GM21360 (cell line): ENCODE measurements around the gene AURKA.
"Not testable (repeated sequence)": the region's sequence is repeated elsewhere in the genome, so short reads cannot be mapped to it uniquely, and the experiment has no call there.

Source experiments
- ATAC-seq: cut with Tn5 transposase; IDR thresholded peaks from one replicate; pipeline ENCODE4 v1.9.1; 2021; ENCODE audit warnings: mild to moderate bottlenecking, moderate library complexity; ENCODE audit not compliant: unreplicated experiment

Gene AURKA

DNA sequence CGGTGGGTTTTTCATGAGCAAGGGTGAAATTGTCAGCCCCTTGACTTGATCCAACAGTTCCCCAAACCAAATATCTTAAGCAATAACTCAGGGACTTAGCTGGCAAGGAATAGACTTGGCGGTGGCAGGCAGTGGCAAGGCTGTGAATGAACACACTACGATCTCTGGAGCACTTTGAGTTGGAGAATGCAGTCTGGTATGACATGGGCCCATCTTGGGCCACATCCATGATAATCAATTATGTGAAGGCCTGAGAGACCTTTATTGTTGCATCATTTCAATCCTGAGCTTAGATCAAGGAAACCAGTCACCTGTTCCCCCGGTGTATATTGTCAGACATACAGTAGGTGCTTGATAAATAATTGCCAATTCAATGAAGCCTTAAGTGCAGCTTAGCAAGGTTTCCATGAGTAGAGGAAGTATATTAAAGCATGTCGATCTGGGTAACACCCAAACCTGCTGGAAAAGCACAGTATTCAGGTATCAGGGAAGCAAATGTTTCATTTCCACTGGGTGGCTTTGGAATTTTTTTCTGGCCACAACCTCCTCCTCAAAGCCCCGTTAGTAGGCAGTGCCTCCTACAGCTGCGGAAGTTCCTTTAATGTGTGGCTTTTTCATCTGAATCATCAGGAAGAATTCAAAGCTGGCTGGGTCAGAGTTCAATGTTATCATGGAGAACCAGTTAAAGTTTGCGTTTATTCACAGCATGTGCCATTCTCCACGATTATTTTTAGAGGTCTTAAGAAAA is 30.2 kb upstream of the AURKA start:
- ATAC-seq, result no peak

DNA sequence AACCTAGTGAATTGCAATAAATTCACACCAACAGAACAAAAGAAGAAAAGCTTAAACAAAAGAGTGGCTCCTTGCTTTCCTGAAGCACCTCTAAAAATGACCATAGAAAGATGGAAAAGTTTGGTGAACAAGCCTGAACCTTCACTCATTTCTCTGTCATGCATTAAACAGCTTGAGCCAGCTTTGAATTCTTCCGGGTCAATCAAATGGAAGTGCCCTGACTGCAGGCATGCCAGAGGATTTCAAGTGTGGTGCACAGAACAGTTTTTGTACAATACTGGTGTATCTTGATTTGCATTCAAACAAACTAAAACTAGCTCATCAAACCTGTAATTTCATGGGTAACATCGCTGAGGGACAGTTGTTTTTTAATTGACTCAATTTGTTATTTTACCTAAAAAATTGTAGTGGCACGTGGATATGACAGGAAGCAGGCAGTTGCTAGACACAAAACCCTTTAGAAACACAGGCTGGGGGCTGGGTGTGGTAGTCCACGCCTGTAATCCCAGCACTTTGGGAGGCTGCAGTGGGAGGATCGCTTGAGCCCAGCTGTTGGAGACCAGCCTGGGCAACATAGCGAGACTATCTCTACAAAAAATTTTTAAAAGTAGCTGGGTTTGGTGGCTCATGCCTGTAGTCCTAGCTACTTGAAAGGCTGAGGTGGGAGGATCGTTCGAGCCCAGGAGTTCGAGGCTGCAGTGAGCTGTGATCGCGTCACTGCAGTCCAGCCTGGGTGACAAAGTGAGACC is 29.1 kb upstream of the AURKA start:
- ATAC-seq, result no peak

DNA sequence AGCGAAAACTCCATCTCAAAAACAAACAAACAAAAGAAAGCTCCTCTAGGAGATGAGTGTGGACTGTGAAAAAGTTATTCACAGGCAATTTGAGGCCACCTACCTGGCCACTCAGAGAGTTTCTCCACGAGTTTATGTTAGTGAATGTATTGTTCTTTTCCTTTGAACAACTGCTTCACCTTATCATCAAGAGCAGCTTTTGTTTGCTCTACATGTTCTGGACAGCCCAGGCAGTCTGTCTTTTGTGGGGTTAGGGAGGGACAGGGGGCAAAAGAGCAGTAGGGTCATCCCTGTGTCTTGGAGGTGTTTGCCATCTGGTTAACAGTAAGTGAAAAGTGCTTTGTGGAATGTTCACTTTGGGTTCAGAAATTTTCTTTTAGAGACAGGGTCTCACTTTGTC is 28.0 kb upstream of the AURKA start:
- no peak for ATAC-seq

DNA sequence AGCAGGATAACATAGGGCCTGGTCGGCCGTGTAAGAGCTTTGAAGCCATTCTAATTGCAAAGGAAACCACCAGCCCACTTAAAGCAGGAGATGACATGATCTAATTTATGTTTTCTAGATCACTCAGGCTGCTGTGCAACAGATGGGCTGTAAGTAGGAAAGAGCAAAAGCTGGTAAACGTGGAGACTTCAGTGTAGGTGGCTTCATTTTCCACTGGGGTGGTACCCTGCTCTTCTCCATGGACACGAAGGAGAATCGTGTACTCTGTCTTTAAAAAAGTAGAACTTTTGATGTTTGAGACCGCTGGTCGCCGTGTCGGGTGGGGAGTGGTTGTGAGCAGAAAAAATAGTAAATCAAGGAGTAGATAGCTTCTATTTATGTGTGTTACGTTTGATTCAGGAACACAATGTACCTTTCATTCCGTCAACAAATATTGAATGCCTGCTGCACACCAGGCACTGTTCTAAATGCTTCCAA is 26.4 kb upstream of the AURKA start:
- no peak for ATAC-seq

DNA sequence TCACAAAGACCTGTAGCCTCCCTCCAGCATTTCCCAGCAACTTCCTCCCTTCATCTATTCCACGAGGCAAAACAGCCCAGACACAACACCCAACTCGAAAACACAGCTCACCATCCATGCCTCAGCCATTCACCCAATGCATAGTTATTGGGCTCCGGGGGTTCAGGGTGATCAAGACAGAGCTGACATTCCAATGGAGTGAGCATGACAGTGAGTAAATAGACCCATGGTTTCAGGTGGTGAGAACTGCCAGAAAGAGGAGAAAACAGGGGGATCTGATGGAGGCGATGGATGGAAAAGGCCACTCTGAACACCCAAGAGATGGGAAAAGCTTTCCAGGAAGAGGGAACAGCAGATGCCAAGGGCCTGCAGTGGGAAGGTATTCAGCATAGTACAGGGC is 25.9 kb upstream of the AURKA start:
- no peak for ATAC-seq

DNA sequence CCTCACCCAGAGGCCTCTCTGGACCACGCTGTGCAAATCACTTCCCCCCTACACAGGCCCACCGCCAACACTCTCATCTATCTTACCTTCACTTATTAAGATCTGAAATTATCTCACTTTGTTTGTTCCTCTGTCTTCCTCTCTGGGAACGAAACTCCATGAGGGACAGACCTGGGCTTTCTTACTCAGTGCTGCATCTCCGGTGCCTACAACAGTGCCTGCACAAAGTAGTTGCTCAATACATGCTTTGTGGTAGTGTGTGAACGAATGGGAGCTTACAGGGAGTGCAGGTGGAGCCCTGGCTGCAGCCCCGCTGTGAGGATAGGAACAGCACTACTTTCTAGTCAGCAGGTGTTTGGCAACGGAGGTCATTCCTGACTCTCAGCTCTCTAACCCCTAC is 25.4 kb upstream of the AURKA start:
- ATAC-seq, result no peak

DNA sequence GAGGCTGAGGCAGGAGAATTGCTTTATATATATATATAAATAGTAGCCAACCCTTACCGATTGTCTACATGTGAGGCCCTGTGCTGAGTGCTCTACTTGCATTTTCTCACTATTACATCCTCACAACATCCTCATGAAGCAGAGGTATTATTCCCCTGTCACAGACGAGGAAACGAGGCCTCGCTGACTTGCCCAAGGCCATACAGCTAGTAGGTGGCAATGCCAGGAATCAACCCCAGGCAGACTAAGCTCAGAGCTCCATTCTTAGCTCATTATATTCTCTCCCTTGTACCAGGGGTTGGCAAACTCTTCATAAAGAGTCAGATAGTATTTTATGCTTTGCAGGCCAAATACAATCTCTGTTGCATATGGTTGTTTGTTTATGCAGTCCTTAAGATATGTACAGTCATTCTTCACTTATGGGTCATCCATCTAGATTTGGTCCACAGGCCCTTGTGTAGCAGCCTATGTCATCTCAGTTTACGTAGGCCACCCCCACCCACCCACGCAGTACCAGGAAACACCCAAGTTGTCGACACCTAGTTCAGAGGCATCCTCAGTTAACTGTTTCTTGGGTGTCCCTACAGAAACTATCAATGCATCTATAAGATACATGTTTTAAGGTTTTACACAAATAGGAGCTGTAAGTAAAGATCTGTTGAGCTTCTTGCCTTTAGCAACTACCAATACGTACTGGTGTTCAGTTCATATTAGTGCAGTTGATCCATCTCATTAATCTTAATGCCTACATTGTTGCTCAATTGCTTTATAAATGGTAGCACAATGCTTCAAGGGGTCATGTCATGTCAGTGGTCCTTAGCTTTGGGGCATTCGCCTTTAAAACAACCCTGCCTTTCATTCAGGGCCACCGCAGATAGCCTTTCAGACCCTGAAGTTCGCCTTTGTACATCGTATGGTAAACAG is 23.1 kb upstream of the AURKA start:
- ATAC-seq, result no peak

DNA sequence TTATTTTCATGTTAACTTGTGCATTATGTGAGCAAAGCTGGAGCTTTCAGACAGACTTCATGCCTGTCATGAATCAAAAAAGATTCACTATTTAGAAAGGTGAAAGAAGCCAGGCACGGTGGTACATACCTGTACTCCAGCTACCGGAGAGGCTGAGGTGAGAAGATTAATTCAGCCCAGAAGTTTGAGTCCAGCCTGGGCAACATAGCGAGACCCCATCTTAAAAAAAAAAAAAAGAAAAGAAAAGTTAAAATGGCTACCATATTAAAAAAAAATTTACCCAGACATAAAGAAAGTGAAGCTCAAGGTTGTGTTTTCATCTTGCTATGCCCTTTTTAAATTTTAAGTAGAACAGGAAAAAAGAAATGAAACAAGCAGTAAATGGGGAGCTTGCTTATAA is 20.9 kb upstream of the AURKA start:
- ATAC-seq, result no peak

DNA sequence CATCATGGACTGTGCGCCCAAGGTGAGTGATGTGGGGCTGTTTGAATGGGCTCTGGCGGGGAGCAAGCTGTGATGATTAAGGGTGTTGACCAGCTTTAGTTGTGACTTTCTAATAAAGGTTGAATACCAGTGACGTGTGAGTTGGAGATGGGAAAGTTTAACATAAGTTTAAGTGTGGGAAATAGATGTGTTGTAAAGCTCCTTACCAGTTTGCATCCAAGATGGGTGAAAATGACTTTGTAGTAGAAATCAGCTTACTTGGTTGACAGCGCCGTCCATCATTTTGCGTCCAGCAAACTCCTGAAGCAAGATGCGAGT is 20.4 kb upstream of the AURKA start:
- ATAC-seq, result no peak

DNA sequence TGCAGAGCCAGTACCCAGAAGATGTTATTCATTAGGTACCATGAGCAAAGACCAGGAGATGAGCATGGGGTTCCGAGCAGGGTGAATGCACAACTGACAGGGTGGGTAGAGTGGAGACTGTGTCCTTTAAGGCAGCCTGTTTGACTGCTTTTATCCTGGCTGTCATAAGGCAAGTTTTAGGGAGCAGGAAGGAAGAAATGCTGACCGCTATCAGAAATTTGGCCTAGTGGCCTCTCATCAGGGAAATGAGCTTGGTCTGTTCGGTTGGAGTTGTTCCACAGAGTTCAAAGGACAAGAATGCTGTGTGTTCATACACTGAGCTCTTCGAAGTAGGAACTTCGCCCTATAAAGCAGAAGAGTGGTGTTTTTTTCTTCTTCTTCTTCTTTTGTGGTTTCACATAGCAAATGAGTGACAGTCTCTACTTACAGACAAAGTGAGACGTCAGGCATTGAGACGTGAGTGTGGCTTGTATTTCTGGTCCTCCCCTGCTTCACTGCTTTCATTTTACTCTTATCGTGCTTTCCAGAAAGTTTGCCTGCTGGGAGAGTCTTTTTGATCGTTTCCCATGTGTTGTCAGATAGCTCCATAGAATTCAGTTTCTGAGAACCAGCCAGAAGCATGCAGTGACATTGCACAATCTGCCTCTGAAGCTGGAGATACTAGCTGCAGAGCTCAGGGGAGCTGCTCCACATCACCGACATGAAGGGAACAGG is 19.9 kb upstream of the AURKA start, which contains the start of gene CASS4:
TSS of gene CASS4 (plus strand) at position 502 of the 714 bp plus-strand sequence. CDS start at position 701, 199 bp downstream.
- ATAC-seq, result no peak

DNA sequence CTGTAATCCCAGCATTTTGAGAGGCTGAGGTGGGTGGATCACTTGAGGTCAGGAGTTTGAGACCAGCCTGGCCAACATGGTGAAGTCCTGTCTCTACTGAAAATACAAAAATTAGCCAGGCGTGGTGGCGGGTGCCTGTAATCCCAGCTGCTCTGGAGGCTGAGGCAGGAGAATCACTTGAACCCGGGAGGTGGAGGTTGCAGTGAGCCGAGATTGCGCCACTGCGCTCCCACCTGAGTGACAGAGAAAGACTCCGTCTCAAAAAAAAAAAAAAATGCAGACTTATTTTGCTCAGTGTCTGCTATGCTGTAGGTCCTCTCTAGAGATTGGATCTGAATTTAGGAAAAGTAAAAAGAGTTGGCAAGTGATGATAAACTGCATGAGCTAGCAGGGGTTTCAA is 19.3 kb upstream of the AURKA start:
- not testable (repeated sequence) for ATAC-seq

DNA sequence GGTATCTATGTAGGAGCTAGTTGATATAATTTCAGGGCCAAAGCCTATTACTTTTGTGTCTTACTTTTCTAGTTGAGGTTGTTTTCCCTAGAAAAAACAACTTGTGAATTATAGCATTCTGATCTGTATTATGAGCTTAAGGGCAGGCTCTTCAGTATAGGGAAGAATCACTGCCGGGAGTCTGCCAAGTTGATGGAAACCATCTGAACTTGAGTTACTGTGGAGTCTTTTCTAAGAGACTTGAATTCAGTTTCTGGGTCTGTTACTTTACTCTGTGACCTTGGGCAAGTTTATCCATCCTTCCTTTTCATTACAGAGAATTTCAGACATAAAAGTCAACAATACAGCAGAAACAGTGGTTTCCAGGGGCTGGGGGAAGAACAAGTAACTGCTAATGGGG is 17.9 kb upstream of the AURKA start:
- ATAC-seq, result no peak

DNA sequence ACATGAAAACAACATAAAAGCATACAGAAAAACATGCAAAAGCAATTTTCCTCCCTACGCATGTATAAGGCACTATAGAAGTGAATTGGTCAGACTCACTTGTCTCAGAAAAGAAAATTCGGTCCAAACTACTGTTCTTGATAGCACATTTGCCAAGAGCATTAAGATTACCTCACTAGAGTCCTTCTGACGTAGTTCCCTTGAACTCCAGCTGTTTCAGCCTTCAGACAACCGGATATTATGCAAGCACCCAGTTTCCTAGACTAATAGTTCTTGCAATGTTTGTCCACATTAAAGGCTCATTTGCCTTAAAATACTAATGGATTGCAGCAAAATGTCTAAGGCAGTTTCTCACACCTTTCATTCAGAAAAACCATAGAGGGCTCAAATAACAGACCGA is 17.5 kb upstream of the AURKA start:
- ATAC-seq, result no peak

DNA sequence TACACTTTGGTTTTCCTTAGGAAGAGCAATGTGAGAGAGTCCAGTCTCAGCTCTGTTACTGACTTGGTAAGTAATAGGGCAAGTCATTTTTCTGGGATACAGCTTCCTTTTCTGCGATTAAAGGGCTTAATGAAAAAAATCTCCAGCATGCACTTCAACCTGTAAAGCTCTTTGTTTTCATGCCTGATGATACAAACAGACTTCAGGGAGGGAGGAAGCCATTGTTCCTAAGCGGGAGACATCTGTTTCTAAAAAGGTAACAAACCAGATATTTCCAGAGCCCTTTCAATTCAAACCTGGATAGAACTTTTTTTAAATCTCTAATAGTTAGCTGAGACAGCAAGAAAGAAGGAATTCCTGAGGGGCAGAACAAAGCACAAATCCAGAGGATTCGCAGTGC is 14.9 kb upstream of the AURKA start:
- no peak for ATAC-seq

DNA sequence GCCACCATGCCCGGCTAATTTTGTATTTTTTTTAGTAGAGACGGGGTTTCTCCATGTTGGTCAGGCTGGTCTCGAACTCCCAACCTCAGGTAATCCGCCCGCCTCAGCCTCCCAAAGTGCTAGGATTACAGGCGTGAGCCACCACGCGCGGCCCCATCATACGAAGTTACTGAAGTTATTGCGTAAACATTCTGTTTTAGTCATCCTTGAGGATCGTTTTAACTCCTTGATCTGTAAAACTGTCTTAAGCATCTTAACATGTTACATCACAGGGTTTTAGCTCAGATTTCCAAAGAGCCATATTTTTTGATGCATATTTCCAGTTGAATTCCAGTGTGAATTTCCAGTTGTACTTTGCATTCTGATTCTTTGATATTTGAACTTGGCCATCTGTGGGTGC is 13.3 kb upstream of the AURKA start:
- not testable (repeated sequence) for ATAC-seq

DNA sequence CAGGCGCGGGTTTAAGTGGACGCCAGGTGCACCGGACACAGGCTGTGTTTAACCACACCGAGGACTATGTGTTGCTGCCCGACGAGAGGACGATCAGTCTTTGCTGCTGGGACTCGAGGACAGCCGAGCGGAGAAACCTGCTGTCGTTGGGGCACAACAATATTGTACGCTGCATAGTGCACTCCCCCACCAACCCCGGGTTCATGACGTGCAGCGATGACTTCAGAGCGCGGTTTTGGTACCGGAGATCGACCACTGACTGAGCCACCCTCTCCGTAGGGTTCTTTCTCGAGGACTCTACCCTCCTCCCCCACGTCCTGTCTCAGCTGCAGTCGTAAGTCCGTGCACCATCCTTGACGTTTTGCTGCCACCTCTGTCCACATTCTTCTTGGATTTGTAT is 11.4 kb upstream of the AURKA start:
- ATAC-seq, result no peak

DNA sequence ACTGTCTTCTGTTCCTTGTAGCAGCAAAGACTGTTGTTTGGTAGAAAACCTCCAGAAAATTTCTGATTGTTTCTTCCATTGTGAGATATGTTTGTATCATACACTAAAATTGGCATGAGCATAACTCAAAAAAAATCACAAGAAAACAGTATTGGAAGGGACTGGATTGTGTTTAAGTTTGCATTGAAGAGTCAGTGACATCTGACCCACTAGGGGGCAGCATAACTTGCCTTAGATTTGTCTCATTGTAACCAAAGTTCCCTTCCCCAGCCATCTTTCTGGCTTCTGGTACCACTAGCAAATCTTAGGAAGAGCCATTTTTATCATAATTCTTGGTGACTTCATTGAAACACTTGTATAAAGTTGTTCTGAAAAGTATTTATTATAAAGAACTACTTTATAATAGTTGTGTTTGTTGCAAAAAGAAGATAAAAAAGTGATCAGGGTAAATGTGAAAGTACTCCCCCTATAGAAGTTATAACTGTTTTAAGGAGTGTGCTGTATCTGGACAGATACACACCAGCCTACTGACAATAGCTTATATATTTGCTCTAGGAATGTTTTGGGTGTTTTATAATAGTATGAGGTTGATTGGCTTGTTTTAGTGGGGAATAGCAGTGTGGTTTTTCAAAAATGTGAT is 8.1 kb upstream of the AURKA start:
- ATAC-seq, result peak; percentile 74

DNA sequence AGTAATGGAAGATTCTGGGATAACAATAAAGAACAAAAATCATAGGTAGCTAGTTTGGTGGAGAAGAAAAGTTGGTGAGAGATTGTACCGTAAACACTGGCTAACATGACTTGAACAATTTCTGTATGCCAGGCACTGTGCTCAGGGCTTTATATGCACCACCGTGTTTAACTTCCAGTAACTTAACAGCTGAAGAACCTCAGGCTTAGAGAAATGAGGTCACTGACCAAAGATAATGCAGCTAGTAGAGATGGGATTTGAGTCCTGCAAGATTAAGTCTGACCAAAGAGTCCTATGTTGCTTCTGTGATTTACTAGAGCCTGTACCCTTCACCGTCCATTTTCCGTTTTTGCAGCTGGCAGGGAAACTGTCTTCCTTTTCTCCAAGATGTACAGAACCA is 3.2 kb upstream of the AURKA start:
- ATAC-seq, result no peak

DNA sequence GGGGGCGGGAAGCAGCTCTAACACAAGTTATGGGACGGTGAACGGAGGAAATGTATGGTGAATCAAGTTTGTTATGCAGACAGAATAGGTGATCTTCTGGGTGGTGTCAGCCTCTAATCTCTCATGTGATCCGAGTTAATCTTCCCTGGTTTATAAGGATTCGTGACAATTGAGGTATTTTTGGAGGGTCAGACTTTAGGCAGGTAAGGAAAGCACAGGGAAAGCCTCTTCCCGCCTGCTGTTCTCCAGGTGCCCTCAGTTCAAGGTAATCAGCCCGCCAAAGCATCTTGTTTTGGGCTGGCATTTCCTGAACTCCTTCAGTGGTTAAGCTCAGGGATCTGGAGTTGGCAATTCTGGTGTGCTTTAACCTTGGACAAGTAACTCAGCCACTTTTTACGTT is 1.6 kb upstream of the AURKA start:
- ATAC-seq, result no peak

DNA sequence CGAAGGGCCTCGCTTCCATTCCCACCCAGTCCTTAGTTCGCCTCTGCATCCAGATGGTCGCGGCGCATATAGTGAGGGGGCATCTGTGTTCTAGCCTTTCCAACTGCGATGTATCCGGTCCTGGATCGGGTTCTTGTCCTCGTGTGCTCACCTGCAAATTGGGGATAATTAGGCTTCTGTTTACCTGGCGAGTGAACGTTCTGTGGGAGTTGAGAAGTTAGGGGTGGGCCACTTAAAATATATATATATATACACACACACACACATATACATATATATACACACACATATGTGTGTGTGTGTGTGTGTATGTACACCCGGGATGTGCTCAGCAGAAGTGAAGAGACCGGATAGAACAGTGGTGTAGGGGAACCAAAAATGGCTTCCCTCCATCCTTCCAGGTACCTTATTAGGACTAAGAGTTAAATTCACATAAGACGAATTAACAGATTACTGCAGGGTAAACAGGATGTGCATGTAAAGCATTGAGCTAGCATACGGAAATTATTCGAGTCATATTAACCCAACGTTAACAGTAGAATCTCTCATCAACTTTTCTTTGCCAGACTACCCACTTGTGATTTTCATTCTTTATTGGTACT is 967 bp upstream of the AURKA start:
- ATAC-seq, result no peak
